IMR-90 (cell line): Measurements from ENCODE around the gene PELI3. TPM values are rescaled to one million over a fixed set of nuclear protein-coding genes. Genes with fewer than 3 reads are reported as not detected.

Experiments
- ATAC-seq: fragments of 200-7000 bp; cut with Tn5 transposase; 2 replicates; pipeline ENCODE4 v1.9.1; 2020; ENCODE audit warnings: low read depth, mild to moderate bottlenecking, moderate library complexity
- BruUV-seq: library from RNA; stranded (reverse); fragments of 400-500 nt; replicated peaks from 2 replicates; lab custom pipeline; 2021; lab: Mats Ljungman, UMichigan
- CTCF ChIA-PET: fragments of 300-600 bp; formaldehyde crosslinking; extraction: SDS; loops from one replicate; lab custom pipeline; 2021; ENCODE audit warnings: antibody characterized with exemption; lab: Yijun Ruan, JAX
- POLR2A ChIA-PET: fragments of 300-600 bp; sonication (Branson Sonifier 250); formaldehyde crosslinking; loops from one replicate; lab custom pipeline; 2022; ENCODE audit warnings: antibody characterized with exemption; ENCODE audit not compliant: unreplicated experiment; lab: Charles Lee
- DNase-seq: peaks from one replicate; pipeline ENCODE4 v3.0.0; 2013
- H2AFZ ChIP-seq: replicated peaks from 2 replicates; pipeline ENCODE3; 2013; ENCODE audit warnings: low read length, mild to moderate bottlenecking; ENCODE audit not compliant: poor library complexity
- H2AK5ac ChIP-seq: 2 replicates; pipeline ENCODE4 v1.6.1; 2013; ENCODE audit warnings: low read depth, low read length, inconsistent platforms
- H2AK9ac ChIP-seq: replicated peaks from 2 replicates; pipeline ENCODE3; 2013; ENCODE audit warnings: mild to moderate bottlenecking, low read depth, low read length, moderate library complexity; ENCODE audit not compliant: poor library complexity
- H2BK120ac ChIP-seq: 2 replicates; pipeline ENCODE4 v1.6.1; 2013; ENCODE audit warnings: low read depth, low read length, inconsistent platforms
- H2BK15ac ChIP-seq: 3 replicates; pipeline ENCODE4 v1.6.1; 2013; ENCODE audit warnings: low read depth, low read length, inconsistent platforms
- H2BK20ac ChIP-seq: 2 replicates; pipeline ENCODE4 v1.6.1; 2013; ENCODE audit warnings: low read depth, mild to moderate bottlenecking, inconsistent platforms, low read length, moderate library complexity
- H2BK5ac ChIP-seq: 2 replicates; pipeline ENCODE4 v1.6.1; 2013; ENCODE audit warnings: mild to moderate bottlenecking, low read depth, low read length, inconsistent platforms; ENCODE audit not compliant: poor library complexity, severe bottlenecking
- H3K14ac ChIP-seq: replicated peaks from 2 replicates; pipeline ENCODE4 v1.6.1; 2013; ENCODE audit warnings: low read depth, low read length, inconsistent platforms
- H3K18ac ChIP-seq: 2 replicates; pipeline ENCODE4 v1.6.1; 2013; ENCODE audit warnings: low read depth, low read length, control low read depth
- H3K23ac ChIP-seq: 2 replicates; pipeline ENCODE4 v1.6.1; 2013; ENCODE audit warnings: low read depth, low read length, inconsistent platforms
- H3K27ac ChIP-seq: 2 replicates; pipeline ENCODE4 v1.5.1; 2013; ENCODE audit warnings: mild to moderate bottlenecking, control low read depth, low read length; ENCODE audit not compliant: insufficient read depth
- H3K27me3 ChIP-seq: 2 replicates; pipeline ENCODE4 v1.6.1; 2013; ENCODE audit warnings: low read length; ENCODE audit not compliant: control insufficient read depth, insufficient read depth
- H3K36me3 ChIP-seq: 2 replicates; pipeline ENCODE4 v1.6.1; 2013; ENCODE audit warnings: low read length, mixed read lengths; ENCODE audit not compliant: control insufficient read depth, insufficient read depth
- H3K4ac ChIP-seq: 2 replicates; pipeline ENCODE4 v1.6.1; 2013; ENCODE audit warnings: low read depth, low read length, inconsistent platforms
- H3K4me1 ChIP-seq: 2 replicates; pipeline ENCODE4 v1.6.1; 2013; ENCODE audit warnings: low read length, mixed read lengths; ENCODE audit not compliant: control insufficient read depth, insufficient read depth
- H3K4me2 ChIP-seq: 2 replicates; pipeline ENCODE4 v1.6.1; 2013; ENCODE audit warnings: low read depth, mild to moderate bottlenecking, control low read depth, low read length, moderate library complexity
- H3K4me3 ChIP-seq: 2 replicates; pipeline ENCODE4 v1.5.1; 2013; ENCODE audit warnings: low read depth, mild to moderate bottlenecking, control low read depth, low read length, moderate library complexity; ENCODE audit not compliant: insufficient read depth
- H3K56ac ChIP-seq: 2 replicates; pipeline ENCODE4 v1.6.1; 2013; ENCODE audit warnings: low read length, inconsistent platforms; ENCODE audit not compliant: insufficient read depth; ENCODE audit errors: extremely low read depth
- H3K79me1 ChIP-seq, 2 experiments: 2 replicates each; pipeline ENCODE4 v1.6.1; 2013; ENCODE audit warnings: low read length in 2 of 2, inconsistent platforms in 1 of 2, low read depth in 1 of 2
- H3K9ac ChIP-seq: 2 replicates; pipeline ENCODE4 v1.6.1; 2013; ENCODE audit warnings: low read depth, low read length, control low read depth
- H3K9me1 ChIP-seq: 2 replicates; pipeline ENCODE4 v1.6.1; 2013; ENCODE audit warnings: low read length, inconsistent platforms; ENCODE audit not compliant: insufficient read depth
- H3K9me3 ChIP-seq: 2 replicates; pipeline ENCODE4 v1.6.1; 2013; ENCODE audit warnings: low read length; ENCODE audit not compliant: control insufficient read depth, insufficient read depth
- H4K20me1 ChIP-seq: 2 replicates; pipeline ENCODE4 v1.6.1; 2013; ENCODE audit warnings: low read length, inconsistent platforms; ENCODE audit not compliant: insufficient read depth
- H4K5ac ChIP-seq: 2 replicates; pipeline ENCODE4 v1.6.1; 2013; ENCODE audit warnings: mild to moderate bottlenecking, low read depth, low read length, control low read depth
- H4K8ac ChIP-seq, 2 experiments: 2 replicates each; pipeline ENCODE4 v1.6.1; 2013; ENCODE audit warnings: low read depth in 2 of 2, low read length in 2 of 2, control low read depth in 1 of 2, inconsistent platforms in 1 of 2
- H4K91ac ChIP-seq: 2 replicates; pipeline ENCODE4 v1.6.1; 2013; ENCODE audit warnings: low read depth, low read length, inconsistent platforms; ENCODE audit not compliant: insufficient read depth
- WGBS, 2 experiments: methylation state at CpG; one replicate each; pipeline versions ENCODE4 v1.1.5 to v1.1.7; 2013; ENCODE audit warnings: missing lambda C conversion rate in 2 of 2; ENCODE audit not compliant: insufficient read length in 1 of 2; ENCODE audit errors: extremely low coverage in 2 of 2; 5-methylcytosine and 5-hydroxymethylcytosine counted together
- dilution Hi-C: fragments of 300-500 bp; cut with HindIII; formaldehyde crosslinking; loops from one replicate; pipeline ENCODE4 v1.14.3; 2018; ENCODE audit warnings: low sequenced_read_pairs; ENCODE audit not compliant: unreplicated experiment
- in situ Hi-C: fragments of 300-500 bp; cut with MboI; formaldehyde crosslinking; loops from 3 replicates; pipeline ENCODE4 v1.14.3; 2019; ENCODE audit warnings: low sequenced_read_pairs, inconsistent platforms, mixed read lengths
- intact Hi-C: fragments of 100-400 bp; cut with micrococcal nuclease; formaldehyde crosslinking; loops from 2 replicates; pipeline ENCODE4 v1.10.0; 2022
- polyA plus RNA-seq, 3 experiments: library from polyadenylated mRNA; depleted of rRNA; stranded (reverse); fragments of >200 nt; gene quantifications; 2 replicates each; pipeline ENCODE4 v1.2.3, GENCODE V29; 2012; ENCODE audit warnings: low replicate concordance in 1 of 3
- total RNA-seq: library from RNA; depleted of rRNA; stranded (reverse); fragments of >200 nt; gene quantifications from 2 replicates; pipeline ENCODE4 v1.2.3, GENCODE V29; 2012
- TF ChIP-seq, protein P1 (sequence below): fragments of 150-350 bp; IDR thresholded peaks from 2 replicates; pipeline ENCODE4 v1.6.1; 2016; ENCODE audit warnings: low read depth, mild to moderate bottlenecking, low read length, moderate library complexity, borderline replicate concordance
- TF ChIP-seq, protein P2 (sequence below): conservative IDR thresholded peaks from 2 replicates; pipeline ENCODE4 v1.5.1; 2012; ENCODE audit warnings: mild to moderate bottlenecking, low read depth, low read length, improper control_type of control experiment

Gene PELI3
- total and polyA plus RNA-seq, 2 of the 4 experiments (the other 2 are of a cell fraction): 5.0 to 6.3 TPM

DNA sequence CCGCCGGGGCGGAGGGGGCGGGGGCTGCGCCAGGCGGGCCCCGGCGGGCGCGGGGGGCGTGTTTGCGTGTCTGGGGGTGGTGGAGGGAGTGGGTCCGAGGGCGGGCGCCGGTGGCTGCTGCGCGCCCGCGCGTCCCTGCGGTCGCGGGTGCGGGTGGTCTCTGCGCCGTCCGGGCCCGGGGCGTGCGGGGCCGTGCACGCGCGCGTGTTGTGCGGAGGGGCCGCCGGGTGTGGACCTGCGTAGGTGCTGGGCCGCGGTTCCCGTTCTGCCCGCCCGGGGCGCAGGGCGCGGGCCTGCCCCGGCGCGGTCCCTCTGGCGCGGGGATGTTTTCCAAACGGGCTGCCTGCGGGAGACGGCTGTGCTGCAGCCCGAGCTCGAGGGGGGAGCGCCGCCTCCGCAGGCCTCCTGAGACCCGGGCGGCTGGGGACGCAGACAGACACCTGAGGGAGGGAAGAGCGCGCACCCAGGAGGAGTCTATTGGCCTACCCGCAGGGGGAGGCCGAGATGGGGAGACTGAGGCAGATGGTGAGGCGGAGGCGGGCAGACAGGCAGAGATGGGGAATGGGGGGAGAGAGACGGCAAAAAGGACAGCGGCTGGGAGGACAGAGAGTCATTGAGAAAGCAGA, 442 bp downstream of the PELI3 start:
- peak overlapping the region in 1 of 2 experiments; percentile 51; a peak in 2 of 4 replicates for H4K8ac ChIP-seq
- POLR2A ChIA-PET: interaction anchor here (1.1 kb wide), 1 partner anchor 13 kb away, joined by 16 read pairs; the partner anchor contains the start of gene DPP3
- no TSS peak for BruUV-seq
- peaks cover 8% of the 10 kb centered on the region for H3K9me1 ChIP-seq
- H3K9me3 ChIP-seq: no peaks in the 10 kb centered on the region
- H2AK5ac ChIP-seq: peak overlapping the region; percentile 53; the same call in 1 of the 2 replicates
- H2BK5ac ChIP-seq: no peak overlapping the region
- peaks cover 8% of the 10 kb centered on the region; the same call in 1 of the 2 replicates for H3K4me1 ChIP-seq
- no peaks in the 10 kb centered on the region; the same call in 1 of the 2 replicates for H4K20me1 ChIP-seq
- peaks cover 20 to 27% of the 10 kb centered on the region in 2 experiments for H3K79me1 ChIP-seq
- no peak overlapping the region for H3K56ac ChIP-seq
- DNase-seq: peak; percentile 15
- H3K4me3 ChIP-seq: peak overlapping the region; percentile 67
- dilution Hi-C loops: no loop called here
- no peak overlapping the region for H4K5ac ChIP-seq
- no peak overlapping the region for H2BK15ac ChIP-seq
- WGBS, 2 experiments: 0% methylated on average over 49 of the region's 72 CpGs; no CpG with 5 or more reads in 1 of the 2 experiments
- peak overlapping the region; percentile 87 for H3K23ac ChIP-seq
- peak overlapping the region; percentile 61 for H3K4ac ChIP-seq
- CTCF ChIA-PET: interaction anchor here (0.8 to 1.0 kb wide), 3 partner anchors 13 to 50 kb away, joined by 3 to 7 read pairs (median 5); partner anchors contain the start of genes DPP3 and MRPL11
- H3K27me3 ChIP-seq: no peaks in the 10 kb centered on the region
- intact Hi-C loops: no loop called here
- H3K27ac ChIP-seq: no peak overlapping the region; the same call in 1 of the 2 replicates
- no peak overlapping the region for H2BK120ac ChIP-seq
- H3K18ac ChIP-seq: no peak overlapping the region
- H2AK9ac ChIP-seq: peak overlapping the region; percentile 96
- peak overlapping the region; percentile 78 for H3K14ac ChIP-seq
- H3K4me2 ChIP-seq: peak overlapping the region; percentile 92
- H3K9ac ChIP-seq: peak overlapping the region; percentile 56
- H2BK20ac ChIP-seq: no peak overlapping the region
- H4K91ac ChIP-seq: peak overlapping the region; percentile 33; the same call in 1 of the 2 replicates
- H3K36me3 ChIP-seq: peaks cover 9% of the 10 kb centered on the region
- peak overlapping the region; percentile 95 for H2AFZ ChIP-seq
- peak; percentile 53 for ATAC-seq
- in situ Hi-C loops: no loop called here
- TF ChIP-seq, protein P1, sequence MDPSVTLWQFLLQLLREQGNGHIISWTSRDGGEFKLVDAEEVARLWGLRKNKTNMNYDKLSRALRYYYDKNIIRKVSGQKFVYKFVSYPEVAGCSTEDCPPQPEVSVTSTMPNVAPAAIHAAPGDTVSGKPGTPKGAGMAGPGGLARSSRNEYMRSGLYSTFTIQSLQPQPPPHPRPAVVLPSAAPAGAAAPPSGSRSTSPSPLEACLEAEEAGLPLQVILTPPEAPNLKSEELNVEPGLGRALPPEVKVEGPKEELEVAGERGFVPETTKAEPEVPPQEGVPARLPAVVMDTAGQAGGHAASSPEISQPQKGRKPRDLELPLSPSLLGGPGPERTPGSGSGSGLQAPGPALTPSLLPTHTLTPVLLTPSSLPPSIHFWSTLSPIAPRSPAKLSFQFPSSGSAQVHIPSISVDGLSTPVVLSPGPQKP: no peak
- TF ChIP-seq, protein P2, sequence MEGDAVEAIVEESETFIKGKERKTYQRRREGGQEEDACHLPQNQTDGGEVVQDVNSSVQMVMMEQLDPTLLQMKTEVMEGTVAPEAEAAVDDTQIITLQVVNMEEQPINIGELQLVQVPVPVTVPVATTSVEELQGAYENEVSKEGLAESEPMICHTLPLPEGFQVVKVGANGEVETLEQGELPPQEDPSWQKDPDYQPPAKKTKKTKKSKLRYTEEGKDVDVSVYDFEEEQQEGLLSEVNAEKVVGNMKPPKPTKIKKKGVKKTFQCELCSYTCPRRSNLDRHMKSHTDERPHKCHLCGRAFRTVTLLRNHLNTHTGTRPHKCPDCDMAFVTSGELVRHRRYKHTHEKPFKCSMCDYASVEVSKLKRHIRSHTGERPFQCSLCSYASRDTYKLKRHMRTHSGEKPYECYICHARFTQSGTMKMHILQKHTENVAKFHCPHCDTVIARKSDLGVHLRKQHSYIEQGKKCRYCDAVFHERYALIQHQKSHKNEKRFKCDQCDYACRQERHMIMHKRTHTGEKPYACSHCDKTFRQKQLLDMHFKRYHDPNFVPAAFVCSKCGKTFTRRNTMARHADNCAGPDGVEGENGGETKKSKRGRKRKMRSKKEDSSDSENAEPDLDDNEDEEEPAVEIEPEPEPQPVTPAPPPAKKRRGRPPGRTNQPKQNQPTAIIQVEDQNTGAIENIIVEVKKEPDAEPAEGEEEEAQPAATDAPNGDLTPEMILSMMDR: peak; percentile 30; the same call in 1 of the 2 replicates
